WTC11 (cell line): Measurements from ENCODE around the gene C10orf67.

Experiments
- ATF3 ChIP-seq: sonication (generic); formaldehyde crosslinking; conservative IDR thresholded peaks from 2 replicates; pipeline ENCODE4 v1.8.1; 2022; ENCODE audit warnings: mild to moderate bottlenecking, missing genetic modification reagents
- CBFB ChIP-seq: sonication (generic); formaldehyde crosslinking; IDR thresholded peaks from 2 replicates; pipeline ENCODE4 v1.8.1; 2022; ENCODE audit warnings: mild to moderate bottlenecking, low read depth, missing genetic modification reagents
- CTCF ChIP-seq: fragments of 200-600 bp; IDR thresholded peaks from 2 replicates; pipeline ENCODE4 v1.8.0; 2022; ENCODE audit warnings: antibody characterized with exemption
- ESRRA ChIP-seq: sonication (generic); formaldehyde crosslinking; IDR thresholded peaks from 2 replicates; pipeline ENCODE4 v1.8.1; 2022; ENCODE audit warnings: mild to moderate bottlenecking, missing genetic modification reagents, borderline replicate concordance
- FOXP4 ChIP-seq: sonication (generic); formaldehyde crosslinking; IDR thresholded peaks from 2 replicates; pipeline ENCODE4 v1.8.0; 2022; ENCODE audit warnings: mild to moderate bottlenecking, missing genetic modification reagents
- HMGXB4 ChIP-seq: sonication (generic); formaldehyde crosslinking; IDR thresholded peaks from 2 replicates; pipeline ENCODE4 v1.8.1; 2023; ENCODE audit warnings: mild to moderate bottlenecking, moderate library complexity, missing genetic modification reagents
- IRF2 ChIP-seq: sonication (generic); formaldehyde crosslinking; IDR thresholded peaks from 2 replicates; pipeline ENCODE4 v1.8.0; 2022; ENCODE audit warnings: low read depth, missing genetic modification reagents, borderline replicate concordance
- KAT7 ChIP-seq: sonication (generic); formaldehyde crosslinking; IDR thresholded peaks from 2 replicates; pipeline ENCODE4 v1.8.1; 2023; ENCODE audit warnings: missing genetic modification reagents, mild to moderate bottlenecking, borderline replicate concordance
- NR1H2 ChIP-seq: sonication (generic); formaldehyde crosslinking; IDR thresholded peaks from 2 replicates; pipeline ENCODE4 v1.9.0; 2021; ENCODE audit warnings: mild to moderate bottlenecking, moderate library complexity, missing genetic modification reagents
- SMAD3 ChIP-seq: sonication (generic); formaldehyde crosslinking; IDR thresholded peaks from 2 replicates; pipeline ENCODE4 v1.8.0; 2022; ENCODE audit warnings: missing genetic modification reagents, mild to moderate bottlenecking, borderline replicate concordance
- SP1 ChIP-seq: sonication (generic); formaldehyde crosslinking; conservative IDR thresholded peaks from 2 replicates; pipeline ENCODE4 v1.8.1; 2022; ENCODE audit warnings: missing genetic modification reagents
- TEAD4 ChIP-seq: sonication (generic); formaldehyde crosslinking; IDR thresholded peaks from 2 replicates; pipeline ENCODE4 v1.8.0; 2022; ENCODE audit warnings: mild to moderate bottlenecking, missing genetic modification reagents
- USF2 ChIP-seq: sonication (generic); formaldehyde crosslinking; IDR thresholded peaks from 2 replicates; pipeline ENCODE4 v1.8.1; 2023; ENCODE audit warnings: mild to moderate bottlenecking, missing genetic modification reagents, moderate library complexity

- TF ChIP-seq KAT7 (CRISPR knock-in tag): no peak
- no peak for TF ChIP-seq ESRRA (CRISPR knock-in tag)
- TF ChIP-seq CTCF: no peak
- no peak for TF ChIP-seq SP1
- no peak for TF ChIP-seq ATF3 (CRISPR knock-in tag)
- no peak for TF ChIP-seq NR1H2
- TF ChIP-seq CBFB: no peak
- no peak for TF ChIP-seq IRF2
- no peak for TF ChIP-seq TEAD4 (CRISPR knock-in tag)
- no peak for TF ChIP-seq SMAD3 (CRISPR knock-in tag)
- no peak for TF ChIP-seq FOXP4 (CRISPR knock-in tag)
- no peak for TF ChIP-seq USF2 (CRISPR knock-in tag)
- no peak for TF ChIP-seq HMGXB4
Measured at GRCh38 chr10:23195846-23196600, 148.6 kb downstream of the C10orf67 start.
